ENCODE results near the gene PNP.

DNA sequence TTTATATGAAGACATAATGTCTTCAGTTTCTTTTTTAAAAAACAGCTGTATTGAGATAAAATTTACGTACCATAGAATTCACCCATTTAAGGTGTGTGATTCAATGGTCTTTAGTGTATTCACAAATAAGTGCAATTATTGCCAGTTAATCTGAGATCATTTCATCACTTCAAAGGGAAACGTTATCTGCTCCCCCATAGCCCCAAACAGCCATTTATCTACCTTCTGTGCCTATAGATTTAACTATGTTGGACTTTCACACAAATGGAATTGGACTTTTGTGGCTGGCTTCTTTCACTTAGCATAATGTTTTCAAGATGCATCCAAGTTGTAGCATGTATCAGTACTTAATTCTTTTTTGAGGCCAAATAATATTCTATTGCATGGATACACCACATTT is 9.7 kb downstream of the PNP start:
- TF ChIP-seq, protein P1, sequence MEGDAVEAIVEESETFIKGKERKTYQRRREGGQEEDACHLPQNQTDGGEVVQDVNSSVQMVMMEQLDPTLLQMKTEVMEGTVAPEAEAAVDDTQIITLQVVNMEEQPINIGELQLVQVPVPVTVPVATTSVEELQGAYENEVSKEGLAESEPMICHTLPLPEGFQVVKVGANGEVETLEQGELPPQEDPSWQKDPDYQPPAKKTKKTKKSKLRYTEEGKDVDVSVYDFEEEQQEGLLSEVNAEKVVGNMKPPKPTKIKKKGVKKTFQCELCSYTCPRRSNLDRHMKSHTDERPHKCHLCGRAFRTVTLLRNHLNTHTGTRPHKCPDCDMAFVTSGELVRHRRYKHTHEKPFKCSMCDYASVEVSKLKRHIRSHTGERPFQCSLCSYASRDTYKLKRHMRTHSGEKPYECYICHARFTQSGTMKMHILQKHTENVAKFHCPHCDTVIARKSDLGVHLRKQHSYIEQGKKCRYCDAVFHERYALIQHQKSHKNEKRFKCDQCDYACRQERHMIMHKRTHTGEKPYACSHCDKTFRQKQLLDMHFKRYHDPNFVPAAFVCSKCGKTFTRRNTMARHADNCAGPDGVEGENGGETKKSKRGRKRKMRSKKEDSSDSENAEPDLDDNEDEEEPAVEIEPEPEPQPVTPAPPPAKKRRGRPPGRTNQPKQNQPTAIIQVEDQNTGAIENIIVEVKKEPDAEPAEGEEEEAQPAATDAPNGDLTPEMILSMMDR (IDR thresholded peaks at IDR 0.05): no peak
- TF ChIP-seq EP300 (IDR thresholded peaks at IDR 0.05) (no peak), POLR2AphosphoS5 (IDR thresholded peaks at IDR 0.05) (no peak), POLR2A (IDR thresholded peaks at IDR 0.05) (no peak)
